WTC11 (cell line): ENCODE data around the gene CARD9. TPM values are rescaled to one million over a fixed set of nuclear protein-coding genes. Genes with fewer than 3 reads are reported as not detected.

Experiments
- ATAC-seq: fragments of 200-7000 bp; cut with Tn5 transposase; 2 replicates; pipeline ENCODE4 v1.10.0; 2021; ENCODE audit warnings: mild to moderate bottlenecking, moderate library complexity
- CTCF ChIA-PET: fragments of 300-600 bp; sonication (Branson Sonifier 250); formaldehyde crosslinking; loops from one replicate; lab custom pipeline; 2021; ENCODE audit warnings: antibody characterized with exemption; lab: Charles Lee
- POLR2A ChIA-PET: fragments of 350-600 bp; sonication (Branson Sonifier 250); formaldehyde crosslinking; loops from one replicate; lab custom pipeline; 2021; ENCODE audit warnings: antibody characterized with exemption; lab: Charles Lee
- DNase-seq: peaks from one replicate; pipeline ENCODE4 v3.0.0; 2021; ENCODE audit warnings: low spot score
- H3K27ac Mint-ChIP-seq: 2 replicates; pipeline ENCODE4 v1.8.0; 2021; ENCODE audit warnings: mixed read lengths
- H3K27me3 Mint-ChIP-seq: 2 replicates; pipeline ENCODE4 v1.8.0; 2021; ENCODE audit warnings: low read depth, mild to moderate bottlenecking, moderate library complexity, mixed read lengths
- H3K36me3 Mint-ChIP-seq: 2 replicates; pipeline ENCODE4 v1.8.0; 2021; ENCODE audit warnings: mixed read lengths
- H3K4me1 Mint-ChIP-seq: 2 replicates; pipeline ENCODE4 v1.8.0; 2022; ENCODE audit warnings: mixed read lengths
- H3K4me3 Mint-ChIP-seq: 2 replicates; pipeline ENCODE4 v1.8.0; 2021; ENCODE audit warnings: mild to moderate bottlenecking, moderate library complexity, mixed read lengths
- H3K9me3 Mint-ChIP-seq: 2 replicates; pipeline ENCODE4 v1.8.0; 2021; ENCODE audit warnings: mixed read lengths
- CDX4 ChIP-seq: fragments of 250-450 bp; sonication (Bioruptor Pico); IDR thresholded peaks from 2 replicates; pipeline ENCODE4 v1.9.0; 2021; ENCODE audit warnings: moderate library complexity, mild to moderate bottlenecking, inconsistent platforms, borderline replicate concordance
- E2F1 ChIP-seq: sonication (generic); formaldehyde crosslinking; IDR thresholded peaks from 2 replicates; pipeline ENCODE4 v1.8.0; 2022; ENCODE audit warnings: mild to moderate bottlenecking, missing genetic modification reagents
- EMX1 ChIP-seq: fragments of 250-450 bp; sonication (Bioruptor Pico); IDR thresholded peaks from 2 replicates; pipeline ENCODE4 v1.8.0; 2021; ENCODE audit warnings: mild to moderate bottlenecking
- FOXP4 ChIP-seq: sonication (generic); formaldehyde crosslinking; IDR thresholded peaks from 2 replicates; pipeline ENCODE4 v1.8.0; 2022; ENCODE audit warnings: mild to moderate bottlenecking, missing genetic modification reagents
- GTF2I ChIP-seq: fragments of 250-450 bp; sonication (Bioruptor Pico); conservative IDR thresholded peaks from 2 replicates; pipeline ENCODE4 v1.4.0; 2021; ENCODE audit warnings: mild to moderate bottlenecking
- MXD4 ChIP-seq: fragments of 250-450 bp; sonication (Bioruptor Pico); IDR thresholded peaks from 2 replicates; pipeline ENCODE4 v1.8.0; 2021; ENCODE audit warnings: mild to moderate bottlenecking, moderate library complexity, borderline replicate concordance
- MYBL2 ChIP-seq: sonication (generic); formaldehyde crosslinking; IDR thresholded peaks from 2 replicates; pipeline ENCODE4 v1.8.1; 2023; ENCODE audit warnings: mild to moderate bottlenecking, moderate library complexity, missing genetic modification reagents
- PRDM15 ChIP-seq: sonication (generic); formaldehyde crosslinking; IDR thresholded peaks from 2 replicates; pipeline ENCODE4 v1.8.0; 2022; ENCODE audit warnings: missing genetic modification reagents
- SMAD3 ChIP-seq: sonication (generic); formaldehyde crosslinking; IDR thresholded peaks from 2 replicates; pipeline ENCODE4 v1.8.0; 2022; ENCODE audit warnings: missing genetic modification reagents, mild to moderate bottlenecking, borderline replicate concordance
- SP1 ChIP-seq: sonication (generic); formaldehyde crosslinking; conservative IDR thresholded peaks from 2 replicates; pipeline ENCODE4 v1.8.1; 2022; ENCODE audit warnings: missing genetic modification reagents
- STAT6 ChIP-seq: sonication (generic); formaldehyde crosslinking; conservative IDR thresholded peaks from 2 replicates; pipeline ENCODE4 v1.8.1; 2023; ENCODE audit warnings: mild to moderate bottlenecking, low read depth, missing genetic modification reagents, moderate library complexity
- TCF7 ChIP-seq: sonication (generic); formaldehyde crosslinking; IDR thresholded peaks from 2 replicates; pipeline ENCODE4 v1.8.0; 2022; ENCODE audit warnings: mild to moderate bottlenecking, low read depth, missing genetic modification reagents, moderate library complexity
- TEAD1 ChIP-seq: sonication (generic); formaldehyde crosslinking; IDR thresholded peaks from 2 replicates; pipeline ENCODE4 v1.8.0; 2022; ENCODE audit warnings: mild to moderate bottlenecking, missing genetic modification reagents
- ZMAT4 ChIP-seq: fragments of 250-450 bp; sonication (Bioruptor Pico); IDR thresholded peaks from 2 replicates; pipeline ENCODE4 v1.9.0; 2021; ENCODE audit warnings: mild to moderate bottlenecking
- ZNF121 ChIP-seq: sonication (generic); formaldehyde crosslinking; IDR thresholded peaks from 2 replicates; pipeline ENCODE4 v1.8.0; 2023; ENCODE audit warnings: missing genetic modification reagents
- ZNF416 ChIP-seq: fragments of 250-450 bp; sonication (Bioruptor Pico); IDR thresholded peaks from 2 replicates; pipeline ENCODE4 v1.9.0; 2021; ENCODE audit warnings: mild to moderate bottlenecking, inconsistent platforms
- total RNA-seq: library from RNA; stranded (reverse); gene quantifications from 3 replicates; pipeline ENCODE4 v1.2.3, GENCODE V29; 2021

The CARD9 gene
- total RNA-seq, 1 experiment from 2014 or later: 0.96 TPM

GRCh38 chr9:136336881-136337280 is 36.6 kb downstream of the CARD9 start:
- ChIA-PET POLR2A (no interaction called here), CTCF (interaction anchor here (1.1 to 2.1 kb wide), 3 partner anchors 9 to 26 kb away, joined by 4 to 7 read pairs (median 7); partner anchors contain the start of genes DNLZ and GPSM1)

More at GRCh38 chr9:136336881-136337280, 36.6 kb downstream of the CARD9 start:
- Mint-ChIP-seq H3K4me3 (no peak overlapping the region), H3K27me3 (no peaks in the 10 kb centered on the region), H3K4me1 (no peaks in the 10 kb centered on the region), H3K36me3 (no peaks in the 10 kb centered on the region), H3K27ac (no peak overlapping the region), H3K9me3 (no peaks in the 10 kb centered on the region)
- DNase-seq (no peak), ATAC-seq (no peak)
- TF ChIP-seq ZNF121 (CRISPR knock-in tag): no peak
- no peak for TF ChIP-seq E2F1 (CRISPR knock-in tag)
- TF ChIP-seq ZNF416 (CRISPR knock-in tag): no peak
- no peak for TF ChIP-seq MYBL2 (CRISPR knock-in tag)
- no peak for TF ChIP-seq FOXP4 (CRISPR knock-in tag)
- TF ChIP-seq STAT6 (CRISPR knock-in tag): no peak
- no peak for TF ChIP-seq SP1 (CRISPR knock-in tag)
- TF ChIP-seq PRDM15 (CRISPR knock-in tag): no peak
- TF ChIP-seq TEAD1: no peak
- TF ChIP-seq TCF7 (CRISPR knock-in tag): no peak
- no peak for TF ChIP-seq CDX4 (CRISPR knock-in tag)
- no peak for TF ChIP-seq SMAD3 (CRISPR knock-in tag)
- TF ChIP-seq ZMAT4: no peak
- TF ChIP-seq MXD4 (CRISPR knock-in tag): no peak
- TF ChIP-seq GTF2I (CRISPR knock-in tag): no peak
- TF ChIP-seq EMX1 (CRISPR knock-in tag): no peak
